B cell (primary cell): ENCODE results near the gene IFNA7.
"Not testable (repeated sequence)": the region's sequence is repeated elsewhere in the genome, so short reads cannot be mapped to it uniquely, and the experiment has no call there.

Experiments
- EZH2 ChIP-seq: IDR thresholded peaks from 2 replicates; pipeline ENCODE4 v1.6.1; 2012; ENCODE audit warnings: borderline replicate concordance, low read depth, mild to moderate bottlenecking, moderate library complexity, low read length; ENCODE audit not compliant: insufficient read depth, poor library complexity, severe bottlenecking
- TF ChIP-seq, protein P1 (sequence below): fragments of 200-600 bp; IDR thresholded peaks from one replicate; pipeline ENCODE4 v1.8.0; 2022; ENCODE audit warnings: antibody characterized with exemption, mild to moderate bottlenecking

DNA sequence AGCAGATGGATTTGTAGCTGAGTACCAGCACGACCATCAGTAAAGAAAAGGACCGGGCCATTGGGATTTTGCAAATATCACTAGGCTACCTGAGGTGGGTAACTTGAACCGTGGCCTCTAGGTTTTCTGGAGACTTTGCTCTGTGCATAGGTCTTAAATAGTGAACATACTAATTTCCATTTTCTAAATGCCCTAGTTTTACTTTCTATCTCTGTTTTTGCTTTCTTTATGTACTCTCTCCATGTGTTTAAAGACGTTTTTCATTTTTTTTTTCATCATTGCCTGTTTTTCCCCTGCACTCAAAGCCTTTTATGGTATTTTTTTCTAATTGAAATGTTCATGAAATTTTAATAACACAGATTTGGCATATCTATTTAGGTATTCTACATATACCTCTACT lies at the start of gene IFNA7:
- TF ChIP-seq, protein P1, sequence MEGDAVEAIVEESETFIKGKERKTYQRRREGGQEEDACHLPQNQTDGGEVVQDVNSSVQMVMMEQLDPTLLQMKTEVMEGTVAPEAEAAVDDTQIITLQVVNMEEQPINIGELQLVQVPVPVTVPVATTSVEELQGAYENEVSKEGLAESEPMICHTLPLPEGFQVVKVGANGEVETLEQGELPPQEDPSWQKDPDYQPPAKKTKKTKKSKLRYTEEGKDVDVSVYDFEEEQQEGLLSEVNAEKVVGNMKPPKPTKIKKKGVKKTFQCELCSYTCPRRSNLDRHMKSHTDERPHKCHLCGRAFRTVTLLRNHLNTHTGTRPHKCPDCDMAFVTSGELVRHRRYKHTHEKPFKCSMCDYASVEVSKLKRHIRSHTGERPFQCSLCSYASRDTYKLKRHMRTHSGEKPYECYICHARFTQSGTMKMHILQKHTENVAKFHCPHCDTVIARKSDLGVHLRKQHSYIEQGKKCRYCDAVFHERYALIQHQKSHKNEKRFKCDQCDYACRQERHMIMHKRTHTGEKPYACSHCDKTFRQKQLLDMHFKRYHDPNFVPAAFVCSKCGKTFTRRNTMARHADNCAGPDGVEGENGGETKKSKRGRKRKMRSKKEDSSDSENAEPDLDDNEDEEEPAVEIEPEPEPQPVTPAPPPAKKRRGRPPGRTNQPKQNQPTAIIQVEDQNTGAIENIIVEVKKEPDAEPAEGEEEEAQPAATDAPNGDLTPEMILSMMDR = not testable (repeated sequence)
- TF ChIP-seq EZH2 = not testable (repeated sequence)
